NCI-H2196 (cell line): Measurements from ENCODE around the gene FCRL6.

ENCODE experiments used
- DNase-seq: peaks from one replicate; lab custom pipeline; 2025; ENCODE audit not compliant: unreplicated experiment; lab: John Stamatoyannopoulos, UW

FCRL6 gene

GRCh38 chr1:159798893-159799292 lies 3.3 kb upstream of the FCRL6 start:
- DNase-seq, result peak; percentile 75

GRCh38 chr1:159799446-159799985 lies 2.6 kb upstream of the FCRL6 start:
- DNase-seq, result no peak

- DNase-seq, result no peak
These were observed 1.8 kb upstream of the FCRL6 start for GRCh38 chr1:159800177-159800930.

GRCh38 chr1:159803956-159804689 lies 2.0 kb downstream of the FCRL6 start:
- no peak for DNase-seq

DNA sequence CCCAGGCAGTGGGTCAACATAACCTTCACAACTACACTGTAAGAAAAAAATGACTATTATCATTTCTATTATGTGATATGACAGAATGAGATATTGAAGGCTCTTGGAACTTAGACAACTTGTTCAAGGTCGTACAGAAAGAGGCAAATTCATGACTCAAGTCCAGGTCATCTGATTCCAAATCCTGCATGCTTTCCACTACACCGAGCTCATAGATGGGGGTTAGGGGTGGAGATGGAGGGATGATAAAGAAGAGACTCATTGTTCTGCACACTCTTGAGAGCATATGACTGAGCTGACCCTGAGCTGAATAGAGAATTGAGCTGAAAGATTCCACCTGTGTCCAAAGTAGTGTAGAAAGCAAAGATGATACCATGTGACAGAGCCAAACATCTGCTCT lies 2.8 kb downstream of the FCRL6 start:
- no peak for DNase-seq

DNA sequence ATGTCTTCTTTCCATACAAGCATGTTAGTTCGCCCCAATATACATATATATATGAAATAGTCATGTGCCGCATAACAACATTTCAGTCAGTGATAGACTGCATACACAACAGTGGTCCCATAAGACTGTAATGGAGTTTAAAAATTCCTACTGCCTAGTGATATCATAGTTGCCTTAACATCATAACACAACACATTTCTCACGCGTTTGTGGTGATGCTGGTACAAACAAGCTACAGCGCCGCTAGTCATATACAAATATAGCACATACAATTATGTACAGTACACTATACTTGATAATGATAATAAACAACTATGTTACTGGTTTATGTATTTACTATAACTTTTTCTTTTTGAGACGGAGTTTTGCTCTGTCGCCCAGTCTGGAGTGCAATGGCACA lies 13.8 kb downstream of the FCRL6 start:
- no peak for DNase-seq

- no peak for DNase-seq
These were observed 15.3 kb downstream of the FCRL6 start for GRCh38 chr1:159817276-159818041.

GRCh38 chr1:159821171-159821867 lies 19.2 kb downstream of the FCRL6 start:
- no peak for DNase-seq

DNA sequence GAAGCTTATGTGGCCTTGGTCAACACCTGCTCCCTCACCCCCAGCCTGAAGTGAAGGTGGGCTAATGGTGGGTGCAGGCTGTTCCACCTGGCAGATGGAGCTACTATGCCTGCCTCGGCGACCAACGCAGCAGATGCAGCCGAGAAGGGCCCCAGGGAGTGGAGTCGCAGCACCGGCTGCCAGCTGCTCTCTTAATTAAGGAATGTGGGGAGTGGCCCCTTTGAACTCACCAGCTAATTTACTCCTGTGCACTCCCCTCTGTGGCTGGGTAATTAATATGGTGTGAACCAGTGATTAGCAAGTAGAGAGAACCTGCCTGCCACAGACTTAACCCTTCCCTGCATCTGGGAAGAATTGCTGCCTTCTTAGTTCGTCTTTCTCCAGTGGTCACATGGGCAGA lies 21.2 kb downstream of the FCRL6 start:
- DNase-seq, result no peak

DNA sequence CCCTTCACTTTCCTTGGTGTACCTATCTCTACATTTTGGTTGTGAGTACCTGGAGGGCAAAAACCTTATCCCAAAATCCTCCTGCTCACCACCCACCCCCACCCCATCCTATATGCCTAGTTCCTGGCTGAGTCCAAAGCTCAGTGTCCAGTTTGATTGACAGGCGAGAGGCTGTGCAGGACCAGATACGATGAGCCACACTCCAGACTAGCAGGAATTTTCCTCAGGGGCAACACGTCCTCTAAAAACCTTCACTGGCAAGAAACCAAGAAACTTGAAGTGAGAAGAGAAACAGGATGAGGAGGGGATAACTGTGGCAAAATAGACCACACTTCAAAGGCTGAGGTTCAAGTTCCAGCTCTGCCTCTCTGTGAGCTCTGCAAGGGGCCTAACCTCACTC lies 23.4 kb downstream of the FCRL6 start:
- DNase-seq, result no peak

GRCh38 chr1:159826441-159827101 lies 24.4 kb downstream of the FCRL6 start, which contains the start of gene SLAMF8:
Gene SLAMF8 (plus strand): TSS chr1:159826873. CDS start chr1:159826899, 26 bp downstream.
- DNase-seq, result no peak

GRCh38 chr1:159827102-159827490 lies 24.9 kb downstream of the FCRL6 start:
- no peak for DNase-seq

DNA sequence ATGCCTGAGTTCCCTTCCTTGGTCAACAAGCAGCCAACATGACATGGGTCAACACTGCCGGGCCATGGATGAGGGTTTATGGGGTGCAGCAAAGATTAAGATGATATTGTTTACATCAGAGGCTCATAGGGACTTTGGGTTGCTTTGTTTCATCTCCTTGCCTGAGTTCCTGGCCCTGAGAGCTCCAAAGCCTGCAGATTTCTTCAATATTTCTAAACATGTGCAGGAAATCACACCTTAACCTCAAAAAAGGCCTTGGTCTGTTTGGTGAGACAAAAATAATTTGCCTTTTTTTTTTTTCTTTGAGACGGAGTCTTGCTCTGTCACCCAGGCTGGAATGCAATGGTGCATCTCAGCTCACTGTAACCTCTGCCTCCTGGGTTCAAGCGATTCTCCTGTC lies 25.4 kb downstream of the FCRL6 start:
- DNase-seq, result no peak

DNA sequence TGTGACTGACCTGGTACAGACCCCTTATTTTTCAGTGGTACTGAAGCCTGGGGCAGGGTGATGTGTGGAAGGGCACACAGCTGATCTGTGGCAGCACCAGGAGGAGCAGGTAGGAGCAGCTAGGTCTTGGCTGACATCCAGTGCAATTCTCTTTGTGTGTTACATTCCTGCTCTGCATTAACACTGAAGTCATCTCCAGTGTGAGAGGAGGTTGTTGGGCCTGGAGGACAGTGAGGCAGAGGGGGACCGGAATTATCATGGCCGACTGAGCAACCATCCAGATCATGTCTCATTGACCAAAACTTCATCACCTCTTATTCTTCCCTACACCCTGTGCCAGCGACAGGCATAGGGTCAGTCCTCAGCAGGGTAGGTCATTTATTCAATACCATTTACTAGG lies 26.0 kb downstream of the FCRL6 start:
- no peak for DNase-seq

DNA sequence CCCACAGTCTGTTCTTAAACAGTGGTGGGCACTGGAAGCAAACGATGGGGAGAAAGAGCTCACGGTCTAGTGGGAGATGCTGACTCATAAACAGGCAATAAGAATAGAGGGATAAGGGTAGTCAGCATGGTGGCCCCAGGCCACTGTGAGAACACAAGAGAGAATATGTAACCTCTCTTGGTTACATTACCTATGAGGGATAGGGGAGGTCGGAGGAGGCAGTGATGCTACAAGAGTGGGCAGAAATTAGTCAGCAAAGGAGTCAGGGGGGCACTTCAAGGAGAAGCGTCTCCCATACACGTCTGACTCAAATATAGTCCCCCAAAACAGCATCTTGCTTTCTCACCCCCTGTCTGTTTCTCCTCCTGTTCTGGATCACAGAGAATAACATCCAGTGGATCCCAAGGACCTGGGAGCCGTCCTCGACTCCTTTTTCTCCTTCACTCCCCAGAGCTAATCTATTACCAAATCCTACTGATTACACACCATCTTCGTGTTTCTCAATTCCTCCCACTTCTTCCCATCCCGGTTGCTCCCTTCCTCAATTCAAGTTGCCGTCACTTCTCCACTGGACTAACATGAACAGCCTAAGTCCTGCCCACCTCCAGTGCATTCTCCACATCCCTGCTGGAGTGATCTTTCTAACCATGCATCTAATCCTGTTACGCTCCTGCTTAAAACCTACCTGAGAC lies 26.6 kb downstream of the FCRL6 start:
- no peak for DNase-seq

DNA sequence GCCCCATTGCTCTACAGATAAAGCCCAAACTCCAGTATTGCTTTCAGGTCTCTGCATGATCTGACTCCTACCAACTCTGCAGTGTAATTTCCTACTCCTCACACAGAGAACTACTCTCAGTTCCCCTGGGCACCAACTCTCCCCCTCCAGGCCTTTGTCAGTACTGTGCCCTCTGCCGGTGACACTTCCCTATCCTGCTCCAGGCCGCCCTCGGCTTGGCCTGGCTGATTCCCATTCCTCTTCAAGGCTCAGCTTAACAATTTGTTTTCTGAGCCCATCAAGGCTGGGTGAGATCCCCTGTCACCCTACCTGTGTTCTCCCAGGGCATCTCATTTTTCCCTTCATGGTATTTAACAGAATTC lies 27.1 kb downstream of the FCRL6 start:
- DNase-seq, result no peak

DNA sequence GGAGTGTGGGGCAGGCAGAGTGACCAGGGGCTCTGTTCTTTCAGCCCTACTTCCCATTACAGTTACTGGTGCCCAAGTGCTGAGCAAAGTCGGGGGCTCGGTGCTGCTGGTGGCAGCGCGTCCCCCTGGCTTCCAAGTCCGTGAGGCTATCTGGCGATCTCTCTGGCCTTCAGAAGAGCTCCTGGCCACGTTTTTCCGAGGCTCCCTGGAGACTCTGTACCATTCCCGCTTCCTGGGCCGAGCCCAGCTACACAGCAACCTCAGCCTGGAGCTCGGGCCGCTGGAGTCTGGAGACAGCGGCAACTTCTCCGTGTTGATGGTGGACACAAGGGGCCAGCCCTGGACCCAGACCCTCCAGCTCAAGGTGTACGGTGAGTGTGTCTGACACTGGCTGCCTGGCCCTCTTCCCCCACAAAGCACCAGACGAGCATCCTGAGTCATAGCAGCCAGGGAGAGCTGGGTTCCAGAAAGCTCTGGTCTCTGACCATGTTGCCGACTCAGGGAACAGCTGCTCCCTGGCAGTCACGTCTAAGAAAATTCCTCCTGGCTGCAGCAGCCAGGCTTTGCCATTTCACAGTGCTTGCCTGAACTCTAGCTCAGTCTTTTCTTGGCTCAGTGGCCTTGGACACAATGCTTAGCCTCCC lies 27.8 kb downstream of the FCRL6 start:
- no peak for DNase-seq

- no peak for DNase-seq
These were observed 28.6 kb downstream of the FCRL6 start for GRCh38 chr1:159830722-159831121.

DNA sequence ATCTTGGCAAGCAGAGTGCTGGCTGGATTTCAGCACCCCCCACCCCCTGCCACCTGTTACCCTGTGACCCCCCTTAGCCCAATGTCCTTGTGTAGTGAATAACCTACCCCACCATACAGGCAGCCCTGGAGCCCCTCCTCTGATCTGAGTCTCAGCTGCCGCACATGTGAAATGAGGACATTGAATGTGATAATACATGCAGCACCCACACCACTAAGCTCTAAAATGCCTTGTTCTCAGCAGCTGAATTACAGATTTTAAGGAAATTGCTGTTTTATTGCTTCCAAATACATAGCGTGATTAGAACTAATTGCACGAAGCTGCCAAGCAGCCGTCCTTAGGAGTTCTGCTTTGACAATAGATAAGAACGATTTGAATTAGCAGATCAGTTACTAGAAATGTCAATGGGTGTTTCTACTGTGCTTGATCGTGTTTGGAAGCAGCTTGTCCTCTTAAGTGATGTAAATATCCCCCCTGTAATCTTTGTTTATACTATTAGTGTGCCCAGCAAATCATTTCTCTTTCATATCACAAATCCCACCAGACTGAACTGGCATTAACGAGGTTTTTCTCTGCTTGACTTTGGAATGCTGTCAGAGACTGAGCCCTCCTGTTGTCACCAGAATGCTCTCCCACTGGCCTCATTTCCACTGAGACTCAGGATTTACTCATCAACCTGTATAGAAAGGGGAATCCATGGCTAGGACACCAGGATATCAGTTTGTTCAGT lies 29.4 kb downstream of the FCRL6 start:
- DNase-seq, result no peak
